HepG2 (cell line): ENCODE results near the gene TSG101. TPM values are rescaled to one million over a fixed set of nuclear protein-coding genes. Genes with fewer than 3 reads are reported as not detected.

Experiments
- ATAC-seq: fragments of 200-7000 bp; cut with Tn5 transposase; 3 replicates; pipeline ENCODE4 v1.9.1; 2020; ENCODE audit warnings: mild to moderate bottlenecking, moderate library complexity
- BruUV-seq: library from RNA; stranded (reverse); fragments of 400-500 nt; replicated peaks from 2 replicates; lab custom pipeline; 2021; lab: Mats Ljungman, UMichigan
- CTCF ChIA-PET: fragments of 300-600 bp; formaldehyde crosslinking; extraction: SDS; loops from one replicate; lab custom pipeline; 2021; ENCODE audit warnings: low total read pairs, inconsistent platforms, low intra/inter-chr PET ratio; lab: Yijun Ruan, JAX
- POLR2A ChIA-PET: fragments of 350-600 bp; sonication (Branson Sonifier 250); formaldehyde crosslinking; loops from one replicate; lab custom pipeline; 2020; ENCODE audit warnings: antibody characterized with exemption, inconsistent platforms; lab: Yijun Ruan, JAX
- DNase-seq: peaks from one replicate; pipeline ENCODE4 v3.0.0-alpha.2; 2015; ENCODE audit warnings: low spot score
- FAIRE-seq: peaks from 3 replicates; lab custom pipeline; 2011; peaks lifted over from hg19 to GRCh38; lab: Jason Lieb, UNC
- H2AFZ ChIP-seq: one replicate; pipeline ENCODE4 v1.6.1; 2011; ENCODE audit warnings: low read length, inconsistent platforms
- H3K27ac ChIP-seq: fragments of 300-600 bp; 3 replicates; pipeline ENCODE4 v1.8.0; 2011; ENCODE audit warnings: mixed run types, mild to moderate bottlenecking, mixed read lengths, low read length, inconsistent platforms; ENCODE audit not compliant: insufficient read depth; ENCODE audit errors: extremely low read length
- H3K27me3 ChIP-seq, 2 experiments: fragments of 200-600 bp in 1 of 2; 2 replicates in 1 of 2; 3 replicates in 1 of 2; pipeline versions ENCODE4 v1.6.0 to v1.8.0; 2011; ENCODE audit warnings: low read length in 2 of 2, mild to moderate bottlenecking in 2 of 2, moderate library complexity in 2 of 2, inconsistent platforms in 1 of 2; ENCODE audit not compliant: insufficient read depth in 2 of 2, control insufficient read depth in 1 of 2
- H3K36me3 ChIP-seq, 2 experiments: fragments of 200-600 bp in 1 of 2; replicated peaks in 1 of 2; 2 replicates in 1 of 2; 3 replicates in 1 of 2; pipeline versions ENCODE4 v1.5.1 to v1.8.0; 2011; ENCODE audit warnings: low read length in 2 of 2, inconsistent platforms in 1 of 2; ENCODE audit not compliant: insufficient read depth in 2 of 2, control insufficient read depth in 1 of 2
- H3K4me1 ChIP-seq: 2 replicates; pipeline ENCODE4 v1.5.1; 2012; ENCODE audit warnings: low read length, inconsistent platforms; ENCODE audit not compliant: insufficient read depth
- H3K4me2 ChIP-seq: 2 replicates; pipeline ENCODE4 v1.6.0; 2011; ENCODE audit warnings: low read depth, low read length, inconsistent platforms
- H3K4me3 ChIP-seq, 3 experiments: fragments of 200-600 bp in 1 of 3; sonication (generic), shearing (Covaris generic) in 1 of 3; replicated peaks in 1 of 3; 2 replicates each; pipeline ENCODE4 v1.5.1; 2011 to 2016; ENCODE audit warnings: low read length in 3 of 3, inconsistent platforms in 2 of 3, low read depth in 2 of 3, mild to moderate bottlenecking in 2 of 3, control low read depth in 1 of 3, mixed read lengths in 1 of 3; ENCODE audit not compliant: insufficient read depth in 1 of 3
- H3K79me2 ChIP-seq: one replicate; pipeline ENCODE4 v1.6.1; 2011; ENCODE audit warnings: low read length, inconsistent platforms; ENCODE audit not compliant: insufficient read depth
- H3K9ac ChIP-seq: 2 replicates; pipeline ENCODE4 v1.6.0; 2011; ENCODE audit warnings: mild to moderate bottlenecking, low read depth, low read length, inconsistent platforms; ENCODE audit not compliant: insufficient read depth
- H3K9me3 ChIP-seq: 2 replicates; pipeline ENCODE4 v1.5.1; 2012; ENCODE audit warnings: mild to moderate bottlenecking, low read length
- H4K20me1 ChIP-seq: 2 replicates; pipeline ENCODE4 v1.6.0; 2011; ENCODE audit warnings: inconsistent platforms, mild to moderate bottlenecking, low read length, moderate library complexity; ENCODE audit not compliant: insufficient read depth
- CBX5 ChIP-seq: sonication (generic); formaldehyde crosslinking; IDR thresholded peaks from 2 replicates; pipeline ENCODE4 v1.4.0; 2020; ENCODE audit warnings: missing genetic modification reagents, borderline replicate concordance
- HOXD1 ChIP-seq: sonication (generic); formaldehyde crosslinking; IDR thresholded peaks from 2 replicates; pipeline ENCODE4 v1.5.0; 2020; ENCODE audit warnings: missing genetic modification reagents
- KLF15 ChIP-seq: sonication (generic); formaldehyde crosslinking; IDR thresholded peaks from 2 replicates; pipeline ENCODE4 v1.8.1; 2023; ENCODE audit warnings: borderline replicate concordance, mild to moderate bottlenecking, inconsistent platforms, missing genetic modification reagents, mixed read lengths
- ZBTB20 ChIP-seq: sonication (generic); formaldehyde crosslinking; IDR thresholded peaks from 2 replicates; pipeline ENCODE4 v1.8.1; 2023; ENCODE audit warnings: missing genetic modification reagents, low read depth, mild to moderate bottlenecking, borderline replicate concordance
- ZNF329 ChIP-seq: sonication (generic); formaldehyde crosslinking; IDR thresholded peaks from 2 replicates; pipeline ENCODE4 v1.9.0; 2021; ENCODE audit warnings: low read depth, mild to moderate bottlenecking, missing genetic modification reagents
- ZNF431 ChIP-seq: sonication (generic); formaldehyde crosslinking; IDR thresholded peaks from 2 replicates; pipeline ENCODE4 v1.9.0; 2022; ENCODE audit warnings: missing genetic modification reagents, low read depth, mild to moderate bottlenecking, borderline replicate concordance
- ZNF484 ChIP-seq: sonication (generic); formaldehyde crosslinking; IDR thresholded peaks from 2 replicates; pipeline ENCODE4 v1.5.1; 2020; ENCODE audit warnings: mild to moderate bottlenecking, low read depth, missing genetic modification reagents, borderline replicate concordance
- ZNF879 ChIP-seq: sonication (generic); formaldehyde crosslinking; IDR thresholded peaks from 2 replicates; pipeline ENCODE4 v1.8.1; 2023; ENCODE audit warnings: missing genetic modification reagents
- WGBS: methylation state at CpG from one replicate; pipeline ENCODE4 v1.1.6; 2017; ENCODE audit warnings: low lambda C conversion rate; 5-methylcytosine and 5-hydroxymethylcytosine counted together
- in situ Hi-C: cut with HindIII; loops from 2 replicates; pipeline ENCODE4 v1.10.0; 2017; ENCODE audit warnings: low pct_unique_long_range_greater_than_20kb; ENCODE audit not compliant: extremely low pct_ligation_motif_present
- intact Hi-C: fragments of 100-400 bp; cut with micrococcal nuclease; formaldehyde crosslinking; loops from one replicate; pipeline ENCODE4 v1.10.0; 2022; ENCODE audit not compliant: unreplicated experiment
- polyA plus RNA-seq, 8 experiments: library from polyadenylated mRNA; depleted of rRNA in 3 of 8; stranded (reverse) in 7 of 8; unstranded in 1 of 8; fragments of >200 nt; fragmentation: Illumina TruSeq in 4 of 8; extraction: Trizol in 4 of 8; gene quantifications; 2 replicates each; pipeline versions ENCODE4 v1.2.1 to v1.2.3, GENCODE V29; 2011 to 2016; ENCODE audit warnings: low read depth in 4 of 8, missing spikeins in 1 of 8, mixed read lengths in 1 of 8; ENCODE audit not compliant: insufficient read depth in 1 of 8
- total RNA-seq, 5 experiments: library from RNA; depleted of rRNA; stranded (reverse); fragments of >200 nt; fragmentation: Illumina TruSeq; extraction: Trizol; gene quantifications; 2 replicates each; pipeline ENCODE4 v1.2.3, GENCODE V29; 2016; ENCODE audit warnings: low read depth in 1 of 5
- TF ChIP-seq, protein P1 (sequence below): sonication (generic); formaldehyde crosslinking; IDR thresholded peaks from 2 replicates; pipeline ENCODE4 v1.4.0; 2020; ENCODE audit warnings: missing genetic modification reagents

TSG101 gene
- total and polyA plus RNA-seq, 2 of the 13 experiments (the other 11 are each of a cell fraction or from before 2014, with no cell fraction given): 69.3 to 206 TPM

DNA sequence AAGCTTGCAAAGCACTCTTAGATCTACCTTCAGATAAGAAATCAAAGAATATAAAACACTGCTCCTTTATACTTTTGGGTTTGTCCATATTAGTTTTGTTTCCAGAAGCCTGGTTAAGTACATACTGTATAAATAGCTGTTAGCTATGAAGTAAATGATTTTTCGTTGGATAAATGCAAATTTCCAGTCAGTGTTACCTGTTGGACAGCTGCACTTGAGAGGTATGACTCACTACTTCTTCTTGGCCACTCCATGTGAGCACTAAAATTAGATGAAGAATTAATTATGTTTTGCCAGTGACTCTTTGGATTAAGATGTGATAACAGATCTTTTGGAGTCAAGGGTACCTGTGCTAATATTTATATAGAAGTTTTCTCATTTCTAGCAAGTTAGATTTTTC, 9.5 kb upstream of the TSG101 start:
- Histone ChIP-seq H3K27me3 (no peaks in the 10 kb centered on the region), H4K20me1 (no peaks in the 10 kb centered on the region), H3K4me1 (peaks cover 14% of the 10 kb centered on the region), H3K36me3 (0 out of 5 replicates have a peak, but pooled peaks cover 0 to 12% of the 10 kb centered on the region in 2 experiments), H2AFZ (no peak overlapping the region), H3K9ac (no peak overlapping the region), H3K27ac (no peak overlapping the region), H3K9me3 (no peaks in the 10 kb centered on the region), H3K4me3 (no peak overlapping the region), H3K79me2 (no peaks in the 10 kb centered on the region)
- ChIA-PET POLR2A (interaction anchor here (1.2 kb wide), 1 partner anchor 9 kb away, joined by 3 read pairs; the partner anchor contains the start of gene TSG101), CTCF (no interaction called here)
- in situ Hi-C loops: no loop called here
- WGBS: 55% methylated on average over 1 of the region's 1 CpG
- intact Hi-C loops: no loop called here
- no peak for ATAC-seq
- BruUV-seq: no TSS peak
- TF ChIP-seq ZNF329 (CRISPR knock-in tag) (no peak), ZNF484 (CRISPR knock-in tag) (no peak), CBX5 (no peak), ZNF431 (CRISPR knock-in tag) (no peak), HOXD1 (CRISPR knock-in tag) (no peak), ZBTB20 (CRISPR knock-in tag) (no peak), ZNF879 (CRISPR knock-in tag) (no peak), KLF15 (CRISPR knock-in tag) (no peak)
- TF ChIP-seq, protein P1, sequence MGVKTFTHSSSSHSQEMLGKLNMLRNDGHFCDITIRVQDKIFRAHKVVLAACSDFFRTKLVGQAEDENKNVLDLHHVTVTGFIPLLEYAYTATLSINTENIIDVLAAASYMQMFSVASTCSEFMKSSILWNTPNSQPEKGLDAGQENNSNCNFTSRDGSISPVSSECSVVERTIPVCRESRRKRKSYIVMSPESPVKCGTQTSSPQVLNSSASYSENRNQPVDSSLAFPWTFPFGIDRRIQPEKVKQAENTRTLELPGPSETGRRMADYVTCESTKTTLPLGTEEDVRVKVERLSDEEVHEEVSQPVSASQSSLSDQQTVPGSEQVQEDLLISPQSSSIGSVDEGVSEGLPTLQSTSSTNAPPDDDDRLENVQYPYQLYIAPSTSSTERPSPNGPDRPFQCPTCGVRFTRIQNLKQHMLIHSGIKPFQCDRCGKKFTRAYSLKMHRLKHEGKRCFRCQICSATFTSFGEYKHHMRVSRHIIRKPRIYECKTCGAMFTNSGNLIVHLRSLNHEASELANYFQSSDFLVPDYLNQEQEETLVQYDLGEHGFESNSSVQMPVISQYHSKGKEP (CRISPR knock-in tag): no peak
- TF ChIP-seq, all 625 proteins: peak for 0
- DNase-seq: no peak
- FAIRE-seq: no peak
- H3K4me2 ChIP-seq: no peak overlapping the region
